Neural crest cell (in vitro differentiated cells): ENCODE data around the gene NCAPD3. TPM values are rescaled to one million over a fixed set of nuclear protein-coding genes. Genes with fewer than 3 reads are reported as not detected.

ENCODE experiments used
- DNase-seq: peaks from one replicate; pipeline ENCODE4 v3.0.0; 2021; ENCODE audit warnings: low read depth, mixed read lengths, low spot score
- H3K27ac Mint-ChIP-seq: one replicate; pipeline ENCODE4 v1.8.0; 2021; ENCODE audit warnings: mild to moderate bottlenecking, mixed read lengths; ENCODE audit not compliant: unreplicated experiment
- H3K27me3 Mint-ChIP-seq: 2 replicates; pipeline ENCODE4 v1.8.0; 2021; ENCODE audit warnings: low read depth, mild to moderate bottlenecking, mixed read lengths
- H3K36me3 Mint-ChIP-seq: 2 replicates; pipeline ENCODE4 v1.8.0; 2021; ENCODE audit warnings: low read depth, mild to moderate bottlenecking, mixed read lengths
- H3K4me1 Mint-ChIP-seq: 2 replicates; pipeline ENCODE4 v1.8.0; 2021; ENCODE audit warnings: mixed read lengths
- H3K4me3 Mint-ChIP-seq: one replicate; pipeline ENCODE4 v1.8.0; 2021; ENCODE audit warnings: mild to moderate bottlenecking, mixed read lengths
- H3K9me3 Mint-ChIP-seq: 2 replicates; pipeline ENCODE4 v1.8.0; 2021; ENCODE audit warnings: mixed read lengths
- CTCF ChIP-seq: fragments of 200-600 bp; sonication (generic); conservative IDR thresholded peaks from 2 replicates; pipeline ENCODE4 v1.5.0; 2021; ENCODE audit warnings: antibody characterized with exemption, mild to moderate bottlenecking
- total RNA-seq: library from RNA; stranded (reverse); gene quantifications from 2 replicates; pipeline ENCODE4 v1.2.1, GENCODE V29; 2021

The NCAPD3 gene
- total RNA-seq, 1 donor from 2014 or later: 53.8 TPM

- H3K4me3 Mint-ChIP-seq: no peak overlapping the region
- peaks cover 5% of the 10 kb centered on the region for H3K36me3 Mint-ChIP-seq
- H3K27ac Mint-ChIP-seq: no peak overlapping the region
- peaks cover 10% of the 10 kb centered on the region for H3K27me3 Mint-ChIP-seq
- peaks cover 11% of the 10 kb centered on the region for H3K4me1 Mint-ChIP-seq
- H3K9me3 Mint-ChIP-seq: no peaks in the 10 kb centered on the region
- TF ChIP-seq CTCF: no peak
- no peak for DNase-seq
These were observed 41.4 kb upstream of the NCAPD3 start for GRCh38 chr11:134264966-134265764.

- Mint-ChIP-seq H3K9me3 (no peaks in the 10 kb centered on the region), H3K4me1 (no peaks in the 10 kb centered on the region), H3K27ac (no peak overlapping the region), H3K36me3 (peaks cover 5% of the 10 kb centered on the region), H3K27me3 (peaks cover 2% of the 10 kb centered on the region), H3K4me3 (no peak overlapping the region)
- TF ChIP-seq CTCF: peak; percentile 61
- DNase-seq: no peak
These were observed 38.1 kb upstream of the NCAPD3 start for GRCh38 chr11:134261626-134262488.

DNA sequence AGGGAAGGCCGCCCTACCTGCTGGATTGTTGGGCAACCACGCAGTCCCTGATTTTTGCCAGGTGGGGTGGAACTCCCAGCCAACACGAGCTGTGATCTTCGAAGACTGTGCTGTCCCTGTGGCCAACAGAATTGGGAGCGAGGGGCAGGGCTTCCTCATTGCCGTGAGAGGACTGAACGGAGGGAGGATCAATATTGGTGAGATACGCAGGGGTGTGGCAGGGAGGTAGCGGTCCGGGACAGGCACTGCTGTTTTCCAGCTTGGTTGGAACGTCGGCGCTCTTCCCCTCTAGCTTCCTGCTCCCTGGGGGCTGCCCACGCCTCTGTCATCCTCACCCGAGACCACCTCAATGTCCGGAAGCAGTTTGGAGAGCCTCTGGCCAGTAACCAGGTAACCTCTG is 37.2 kb upstream of the NCAPD3 start:
- Mint-ChIP-seq H3K36me3 (peaks cover 5% of the 10 kb centered on the region), H3K4me1 (no peaks in the 10 kb centered on the region), H3K4me3 (no peak overlapping the region), H3K27ac (no peak overlapping the region), H3K9me3 (no peaks in the 10 kb centered on the region), H3K27me3 (no peaks in the 10 kb centered on the region)
- DNase-seq: no peak
- TF ChIP-seq CTCF: no peak

DNA sequence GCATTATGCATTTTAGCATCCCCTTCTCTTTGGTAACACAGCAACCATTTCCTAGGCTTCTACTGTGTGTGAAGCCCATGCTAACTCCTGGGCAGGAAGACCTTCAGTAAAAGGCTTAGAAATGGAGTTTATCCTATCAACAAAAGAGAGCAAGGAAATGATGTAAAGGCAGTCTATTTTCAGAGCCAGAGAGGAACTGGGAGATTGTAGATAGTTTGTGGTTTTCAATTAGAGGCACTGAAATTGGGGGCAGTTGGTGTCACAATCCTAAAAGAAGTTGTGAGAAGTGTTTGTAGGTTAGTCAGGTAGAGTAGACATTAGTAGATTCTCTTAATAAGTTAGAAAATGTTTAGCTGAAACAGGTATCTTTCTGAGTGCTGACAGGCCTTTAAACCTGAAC is 36.7 kb upstream of the NCAPD3 start:
- Mint-ChIP-seq H3K27ac (no peak overlapping the region), H3K4me1 (no peaks in the 10 kb centered on the region), H3K27me3 (no peaks in the 10 kb centered on the region), H3K4me3 (no peak overlapping the region), H3K36me3 (peaks cover 5% of the 10 kb centered on the region), H3K9me3 (no peaks in the 10 kb centered on the region)
- no peak for DNase-seq
- TF ChIP-seq CTCF: no peak

- Mint-ChIP-seq H3K27ac (no peak overlapping the region), H3K4me1 (peaks cover 10% of the 10 kb centered on the region), H3K27me3 (no peaks in the 10 kb centered on the region), H3K9me3 (no peaks in the 10 kb centered on the region), H3K36me3 (peaks cover 3% of the 10 kb centered on the region), H3K4me3 (peak overlapping the region; percentile 61)
- DNase-seq: no peak
- no peak for TF ChIP-seq CTCF
These were observed 34.8 kb upstream of the NCAPD3 start for GRCh38 chr11:134258577-134258976.
